HG03159 (cell line): ENCODE measurements around the gene NAA80.
"Not testable (repeated sequence)": the region's sequence is repeated elsewhere in the genome, so short reads cannot be mapped to it uniquely, and the experiment has no call there.

ENCODE experiments used
- ATAC-seq: cut with Tn5 transposase; IDR thresholded peaks from one replicate; pipeline ENCODE4 v1.9.1; 2021; ENCODE audit warnings: mild to moderate bottlenecking, moderate library complexity; ENCODE audit not compliant: unreplicated experiment

The NAA80 gene

DNA sequence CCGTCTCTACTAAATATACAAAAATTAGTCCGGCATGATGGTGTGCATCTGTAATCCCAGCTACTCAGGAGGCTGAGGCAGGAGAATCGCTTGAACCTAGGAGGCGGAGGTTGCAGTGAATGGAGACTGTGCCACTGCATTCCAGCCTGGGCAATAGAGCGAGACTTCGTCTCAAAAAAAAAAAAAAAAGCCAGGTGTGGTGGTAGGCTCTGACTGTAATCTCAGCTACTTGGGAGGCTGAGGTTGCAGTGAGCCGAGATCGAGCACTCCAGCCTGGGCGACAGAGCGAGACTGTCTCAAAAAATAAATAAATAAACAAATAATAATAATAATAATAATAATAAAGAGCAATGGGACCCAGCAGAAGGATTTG, 26.7 kb downstream of the NAA80 start:
- ATAC-seq, result not testable (repeated sequence)

DNA sequence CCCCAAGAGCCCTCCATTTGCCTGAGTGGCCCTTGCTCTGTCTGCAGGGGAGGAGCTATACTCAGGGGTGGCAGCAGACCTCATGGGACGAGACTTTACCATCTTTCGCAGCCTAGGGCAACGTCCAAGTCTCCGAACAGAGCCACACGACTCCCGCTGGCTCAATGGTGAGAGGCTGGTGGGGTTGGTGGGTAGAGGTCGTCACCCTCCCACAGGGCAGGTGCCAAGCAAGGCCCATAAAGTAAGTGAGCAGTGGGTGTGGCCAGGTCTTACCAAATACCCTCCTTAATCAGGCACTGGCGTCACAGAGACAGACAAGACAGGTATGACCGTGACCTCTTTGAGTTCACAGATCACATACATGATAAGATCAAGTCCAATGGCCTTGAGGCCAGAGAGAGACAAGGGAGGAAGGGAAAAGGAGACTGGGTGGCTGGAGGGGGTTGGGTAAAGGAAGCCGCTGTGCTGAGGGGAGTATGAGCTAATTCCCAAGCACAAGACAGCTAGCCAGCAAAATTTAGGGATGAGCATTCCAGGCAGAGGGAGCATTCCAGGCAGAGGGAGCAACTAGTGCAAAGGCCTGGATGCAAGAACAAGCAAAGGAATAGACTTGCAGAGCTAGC, 27.8 kb downstream of the NAA80 start:
- ATAC-seq, result no peak

DNA sequence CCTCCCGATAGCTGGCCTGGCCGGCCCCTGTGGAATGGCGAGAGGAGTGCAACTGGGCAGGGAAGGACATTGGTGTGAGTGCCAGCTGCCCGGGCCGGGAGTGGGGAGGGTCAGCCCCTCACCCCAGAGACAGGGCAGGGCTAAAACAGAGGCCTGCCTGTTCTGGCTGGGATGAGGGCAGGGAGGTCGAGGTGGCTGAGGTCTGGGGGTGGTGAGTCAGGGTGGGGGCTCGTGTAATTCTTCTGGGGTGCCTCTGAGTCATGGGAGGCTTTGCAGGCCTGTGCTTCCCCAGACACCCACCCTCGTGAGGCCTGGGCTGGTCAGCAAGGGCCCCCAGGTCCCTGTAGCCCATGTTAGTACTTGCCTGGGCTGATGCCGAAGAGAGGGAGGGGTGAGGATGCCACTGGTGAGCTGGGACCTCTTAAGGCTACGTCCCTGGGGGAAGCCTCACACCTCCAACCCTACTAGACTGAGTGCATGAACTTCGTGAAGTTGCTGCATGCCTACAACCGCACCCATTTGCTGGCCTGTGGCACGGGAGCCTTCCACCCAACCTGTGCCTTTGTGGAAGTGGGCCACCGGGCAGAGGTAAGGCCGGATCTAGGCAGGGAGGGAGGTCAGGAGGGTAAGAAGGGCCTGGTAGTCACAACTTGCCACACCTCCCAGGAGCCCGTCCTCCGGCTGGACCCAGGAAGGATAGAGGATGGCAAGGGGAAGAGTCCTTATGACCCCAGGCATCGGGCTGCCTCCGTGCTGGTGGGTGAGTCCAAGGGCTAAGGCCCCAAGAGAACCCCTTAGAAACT, 28.6 kb downstream of the NAA80 start:
- no peak for ATAC-seq

DNA sequence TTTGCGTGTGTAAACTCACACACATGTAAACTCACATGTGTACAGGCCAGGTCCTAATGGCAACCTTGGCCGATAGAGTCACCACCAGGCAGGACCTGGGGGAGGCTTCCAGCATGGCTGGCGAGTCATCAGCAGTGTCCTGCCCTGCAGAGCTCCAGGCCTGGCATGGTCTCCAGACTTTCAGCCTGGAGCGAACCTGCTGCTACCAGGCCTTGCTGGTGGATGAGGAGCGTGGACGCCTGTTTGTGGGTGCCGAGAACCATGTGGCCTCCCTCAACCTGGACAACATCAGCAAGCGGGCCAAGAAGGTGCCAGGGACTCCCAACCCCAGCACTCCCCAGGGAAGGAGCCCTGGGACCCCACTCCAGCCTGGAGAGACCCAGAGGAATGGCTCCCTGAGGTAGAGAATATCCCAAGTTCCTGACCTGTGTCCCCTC, 29.2 kb downstream of the NAA80 start:
- no peak for ATAC-seq

DNA sequence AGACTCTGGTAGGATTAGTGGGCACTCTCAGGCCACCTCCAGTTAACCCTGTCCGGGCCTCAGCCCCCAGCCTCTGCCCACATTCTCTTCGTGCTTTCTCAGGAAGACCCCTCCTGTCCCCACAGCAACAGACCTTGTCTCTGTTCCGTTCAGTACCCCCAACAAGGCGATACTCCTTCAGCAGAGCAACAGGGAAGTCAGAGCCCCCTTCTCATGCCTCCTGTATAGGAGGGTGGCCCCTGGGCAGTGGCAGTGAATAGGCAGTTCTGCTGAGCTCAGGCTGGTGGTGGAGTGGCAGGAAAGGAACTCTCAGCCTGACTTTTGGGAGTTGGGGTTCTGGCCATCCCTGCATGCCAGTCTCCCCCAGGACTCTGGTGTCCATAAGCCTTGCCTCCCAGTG, 29.7 kb downstream of the NAA80 start:
- ATAC-seq, result no peak

DNA sequence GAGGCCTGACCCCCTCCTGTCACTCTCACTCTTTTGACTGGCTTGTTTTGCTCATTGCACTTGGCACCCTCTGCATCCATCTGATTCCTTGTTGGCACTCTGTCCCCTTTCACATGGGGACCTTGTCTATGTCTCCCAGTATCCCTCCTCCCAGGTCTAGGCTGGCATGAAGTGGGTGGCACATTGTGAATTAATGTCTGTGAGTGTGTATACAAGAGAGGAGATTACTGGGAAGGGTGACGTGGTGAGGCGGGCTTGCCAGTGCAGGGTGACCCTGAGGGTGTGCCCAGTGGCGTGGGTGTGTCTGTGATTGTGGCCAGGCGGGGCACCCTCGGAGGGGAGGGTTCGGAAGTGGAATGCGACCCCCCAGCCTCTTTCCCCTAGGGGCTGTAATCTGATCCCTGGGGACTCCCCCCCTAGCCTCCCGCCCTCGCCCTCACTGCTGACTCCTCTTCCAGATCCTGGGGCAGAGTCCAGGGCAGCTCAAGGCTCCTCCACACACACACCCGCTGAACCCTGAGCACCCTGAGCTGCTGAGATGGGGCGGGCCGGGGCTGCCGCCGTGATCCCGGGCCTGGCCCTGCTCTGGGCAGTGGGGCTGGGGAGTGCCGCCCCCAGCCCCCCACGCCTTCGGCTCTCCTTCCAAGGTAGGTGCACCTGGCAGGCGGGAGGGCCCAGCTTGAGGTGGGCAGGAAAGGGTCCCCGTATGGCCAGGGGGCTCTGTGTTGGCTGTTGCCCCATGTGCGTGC, 30.3 kb downstream of the NAA80 start, which contains the start of gene SEMA3B:
Gene SEMA3B, plus strand, starts transcription at position 445 of the 749 bp plus-strand sequence. Its CDS starts 94 bp downstream, at position 539.
- ATAC-seq, result no peak

DNA sequence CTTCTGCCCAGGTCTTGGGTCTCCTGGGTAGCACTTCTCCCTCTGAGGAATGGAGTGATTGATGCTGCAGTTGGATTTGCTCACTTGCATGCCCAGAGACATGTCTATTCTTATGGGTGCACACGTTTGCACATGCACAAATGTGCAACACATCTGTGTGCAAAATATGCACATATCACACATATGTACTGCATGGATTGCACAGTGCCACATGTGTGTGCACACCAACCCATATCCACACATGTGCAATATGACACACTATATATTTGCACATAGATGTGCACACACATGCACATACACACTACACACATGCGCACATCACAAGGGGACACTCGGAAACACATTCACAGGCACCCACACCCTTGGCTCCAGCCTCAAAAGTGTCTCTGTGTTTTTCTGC, 30.9 kb downstream of the NAA80 start:
- ATAC-seq, result no peak

DNA sequence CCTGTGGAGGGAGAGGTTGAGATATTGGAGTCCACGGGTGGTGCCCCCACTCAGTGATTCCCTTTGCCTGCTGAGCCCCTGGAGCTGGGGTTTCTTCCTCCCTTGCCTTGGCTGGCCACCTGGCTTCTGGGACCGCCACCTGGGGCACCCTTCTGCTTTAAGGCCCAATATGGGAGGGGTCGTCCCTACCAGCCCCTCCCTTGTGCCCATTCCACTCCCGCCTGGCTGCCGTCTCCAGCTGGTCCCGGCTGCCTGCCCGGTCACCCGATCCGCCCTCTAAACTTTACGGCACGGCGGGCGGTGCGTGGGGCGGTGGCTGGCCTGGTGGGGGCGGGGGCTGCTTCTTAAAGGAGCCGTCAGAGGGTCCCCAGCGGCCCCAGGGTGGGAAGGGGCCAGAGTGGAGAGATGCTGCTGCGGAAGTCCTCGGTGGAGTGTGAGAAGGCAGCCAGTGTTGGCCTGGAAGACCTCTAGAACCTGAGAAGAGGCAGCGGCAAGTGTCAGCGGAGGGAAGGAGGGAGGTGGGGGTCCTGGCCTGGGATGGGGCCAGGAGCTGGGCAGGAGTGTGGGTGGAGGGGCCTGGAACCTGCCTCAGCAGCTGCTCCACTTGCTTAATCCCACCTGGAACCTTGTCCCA, 31.8 kb downstream of the NAA80 start:
- no peak for ATAC-seq

DNA sequence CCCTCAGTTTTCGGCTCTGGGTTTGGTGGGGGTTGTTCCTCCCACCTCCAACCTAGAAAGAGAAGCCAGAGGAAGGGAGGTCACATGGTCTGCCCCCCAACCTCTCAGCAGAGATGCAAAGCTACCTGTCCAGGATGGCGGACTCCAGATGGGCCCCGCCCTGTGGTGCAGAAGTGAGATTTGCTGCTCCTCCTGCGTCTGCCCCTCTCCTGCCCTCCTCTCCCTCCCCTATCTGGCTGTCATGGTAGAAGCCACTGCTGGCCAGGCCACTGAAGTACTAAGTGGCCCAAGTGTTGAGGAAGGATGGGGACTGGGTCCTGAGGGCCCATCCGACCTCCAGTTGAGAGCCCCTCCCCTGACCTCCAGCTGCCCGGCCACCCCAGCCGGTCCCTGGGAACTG, 32.4 kb downstream of the NAA80 start:
- no peak for ATAC-seq

DNA sequence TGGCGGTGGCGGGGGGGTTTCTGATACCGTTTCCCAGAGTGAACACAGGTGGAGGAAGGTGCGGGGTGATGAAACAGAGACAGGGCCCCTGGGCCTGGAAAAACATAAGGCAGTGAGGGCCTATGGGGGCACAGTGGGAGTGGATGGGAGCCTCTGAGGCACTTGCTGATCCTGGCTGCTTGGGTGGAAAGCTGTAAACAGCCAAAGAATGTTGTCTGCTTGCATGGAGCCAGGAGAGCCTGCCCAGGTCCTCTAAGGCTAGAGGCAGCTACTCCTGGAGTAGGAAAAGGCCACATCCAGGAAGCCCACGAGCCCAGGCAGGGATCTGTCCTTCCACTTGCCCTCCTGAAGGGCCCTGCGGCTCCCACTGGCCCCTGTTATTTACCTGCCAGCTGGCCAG, 33.2 kb downstream of the NAA80 start:
- no peak for ATAC-seq

DNA sequence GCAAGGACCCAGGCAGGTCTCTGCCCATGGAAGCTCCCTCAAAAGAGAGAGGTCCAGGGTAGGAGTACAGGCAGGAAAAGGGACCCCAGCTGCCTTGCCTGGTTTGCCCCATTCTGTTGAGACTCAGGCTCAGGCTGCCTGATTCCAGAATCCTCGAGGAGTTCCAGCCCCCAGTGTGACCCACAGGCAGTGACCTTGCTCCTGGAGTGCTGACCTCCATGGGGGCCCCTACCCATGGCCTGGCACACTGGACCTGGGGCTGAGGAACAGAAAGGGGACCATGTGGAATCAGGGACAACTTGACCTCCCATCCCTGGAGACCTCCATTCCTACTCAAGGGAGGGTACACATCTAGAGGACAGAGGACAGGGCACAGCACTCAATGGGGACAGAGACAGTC, 33.6 kb downstream of the NAA80 start:
- ATAC-seq, result no peak

DNA sequence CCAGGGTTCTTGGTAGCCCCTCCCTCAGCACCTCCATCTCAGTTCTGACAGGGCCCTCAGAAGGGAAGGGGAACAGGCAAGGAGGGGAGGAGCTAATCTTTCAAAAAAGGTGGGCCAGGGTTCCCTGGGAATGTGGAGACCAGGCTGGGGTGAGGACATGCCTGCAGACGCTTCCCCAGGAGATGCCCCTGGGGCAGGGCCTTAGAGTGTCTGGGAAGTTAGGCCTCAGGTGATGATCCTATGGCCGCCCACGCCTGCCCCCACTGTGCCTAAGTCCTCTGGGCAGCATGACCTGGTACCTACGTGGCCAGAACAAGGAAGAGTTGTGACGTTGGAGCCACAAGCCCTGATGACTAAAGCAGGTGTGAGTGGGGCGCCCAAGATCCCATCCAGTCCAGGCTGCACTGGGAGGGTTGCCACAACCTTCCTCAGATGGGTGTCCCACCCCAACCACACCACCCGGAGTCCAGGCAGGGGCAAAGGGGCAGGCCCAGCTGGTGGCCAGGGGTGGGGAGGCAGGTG, 34.2 kb downstream of the NAA80 start:
- no peak for ATAC-seq

DNA sequence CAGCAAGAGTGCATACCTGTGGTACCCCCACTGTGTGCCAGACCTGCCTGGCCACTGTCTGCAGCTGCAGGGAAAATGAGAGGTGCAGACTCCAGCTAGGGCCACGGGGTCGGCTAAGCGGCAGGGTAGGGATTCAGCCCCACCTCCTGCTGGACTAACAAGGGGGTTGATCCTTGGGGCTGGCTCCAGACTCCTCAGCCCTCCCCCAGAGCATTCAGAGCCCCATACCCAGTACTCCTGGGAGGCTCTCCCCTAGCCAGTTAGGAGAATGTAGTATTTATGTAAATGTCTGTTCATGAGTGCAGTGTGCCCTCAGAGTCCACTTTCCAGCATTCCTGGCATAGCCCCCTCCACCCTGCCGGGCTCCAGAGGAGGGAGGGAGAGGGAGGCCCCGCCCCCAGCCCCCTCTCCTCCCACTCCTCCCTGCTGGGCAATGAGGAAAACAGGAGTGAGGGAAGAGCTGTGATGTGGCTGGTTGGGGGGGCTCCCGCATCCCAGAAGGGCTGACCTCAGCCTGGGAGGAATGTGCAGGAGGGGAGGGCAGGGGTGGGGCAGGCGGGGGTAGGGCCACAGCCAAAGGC, 34.7 kb downstream of the NAA80 start:
- ATAC-seq, result no peak

DNA sequence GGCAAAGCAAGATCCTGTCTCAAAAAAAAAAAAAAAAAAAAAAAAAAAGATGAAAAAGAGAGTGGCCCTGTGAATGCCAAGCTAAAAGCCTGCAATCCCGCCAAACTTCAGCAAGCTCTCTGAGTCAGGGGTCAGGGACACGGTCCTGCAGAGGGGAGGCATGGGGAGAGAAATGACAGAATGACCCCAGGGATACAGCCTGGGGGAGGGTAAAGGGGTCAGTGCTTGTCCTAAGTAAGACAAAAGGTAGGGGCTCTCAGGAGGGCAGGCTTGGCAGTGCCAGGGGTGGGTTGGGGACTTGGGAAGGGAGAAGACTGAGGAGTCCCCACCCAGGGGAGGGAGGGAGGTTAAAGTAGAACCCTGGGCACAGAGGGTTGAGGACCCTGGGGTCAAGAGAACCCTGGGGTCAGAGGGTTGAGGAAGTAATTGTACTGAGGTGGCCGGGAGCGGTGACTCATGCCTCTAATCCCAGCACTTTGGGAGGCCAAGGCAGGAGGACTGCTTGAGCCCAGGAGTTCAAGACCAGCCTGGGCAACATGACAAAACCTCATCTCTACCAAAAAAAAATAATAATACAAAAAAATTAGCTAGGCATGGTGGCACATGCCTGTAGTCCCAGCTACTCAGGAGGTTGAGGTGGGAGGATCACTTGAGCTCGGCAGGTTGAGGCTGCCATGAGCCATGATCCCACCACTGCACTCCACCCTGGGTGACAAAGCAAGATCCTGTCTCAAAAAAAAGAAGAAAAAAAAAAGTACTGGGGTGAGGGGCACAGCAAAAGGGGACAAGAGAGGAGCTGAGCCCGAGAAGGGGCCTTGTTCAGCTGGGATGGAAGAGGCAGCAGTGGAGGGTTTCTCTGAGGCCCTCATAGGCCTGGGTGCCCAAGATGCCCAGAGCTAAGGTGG, 35.5 kb downstream of the NAA80 start:
- ATAC-seq, result no peak

DNA sequence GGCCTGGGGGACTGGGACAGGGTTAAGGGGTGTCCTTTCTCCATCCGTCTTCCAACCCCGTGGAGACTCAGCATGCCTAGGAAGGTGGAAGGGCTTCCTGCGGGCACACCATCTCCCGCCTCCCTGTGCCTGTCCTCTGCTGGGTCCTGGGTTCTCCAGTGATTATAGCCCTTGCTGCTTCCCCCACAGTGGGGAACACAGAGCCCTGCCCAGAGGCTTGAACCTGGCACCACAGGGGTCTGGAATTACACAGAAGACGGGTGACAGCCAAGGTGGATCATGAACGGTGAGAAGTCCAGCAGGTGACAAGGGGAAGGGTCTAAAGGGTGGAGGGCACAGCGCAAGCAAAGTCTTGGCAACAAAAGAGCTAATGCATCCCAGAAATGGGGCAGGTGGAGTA, 36.4 kb downstream of the NAA80 start:
- no peak for ATAC-seq

DNA sequence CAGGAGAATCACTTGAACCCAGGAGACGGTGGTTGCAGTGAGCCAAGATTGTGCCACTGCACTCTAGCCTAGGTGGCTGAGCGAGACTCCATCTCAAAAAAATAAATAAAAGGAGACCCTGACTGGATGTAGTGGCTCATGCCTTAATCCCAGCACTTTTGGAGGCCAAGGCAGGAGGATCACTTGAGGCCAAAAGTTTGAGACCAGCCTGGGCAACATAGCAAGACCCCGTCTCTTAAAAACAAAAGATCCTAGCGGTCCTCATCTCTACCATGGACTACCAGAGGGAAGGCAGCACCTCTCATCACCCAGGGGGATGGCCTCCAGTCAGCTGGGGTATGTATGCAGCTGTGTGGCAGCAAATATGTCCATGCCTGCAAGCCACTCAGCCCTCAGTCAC, 37.0 kb downstream of the NAA80 start:
- not testable (repeated sequence) for ATAC-seq

DNA sequence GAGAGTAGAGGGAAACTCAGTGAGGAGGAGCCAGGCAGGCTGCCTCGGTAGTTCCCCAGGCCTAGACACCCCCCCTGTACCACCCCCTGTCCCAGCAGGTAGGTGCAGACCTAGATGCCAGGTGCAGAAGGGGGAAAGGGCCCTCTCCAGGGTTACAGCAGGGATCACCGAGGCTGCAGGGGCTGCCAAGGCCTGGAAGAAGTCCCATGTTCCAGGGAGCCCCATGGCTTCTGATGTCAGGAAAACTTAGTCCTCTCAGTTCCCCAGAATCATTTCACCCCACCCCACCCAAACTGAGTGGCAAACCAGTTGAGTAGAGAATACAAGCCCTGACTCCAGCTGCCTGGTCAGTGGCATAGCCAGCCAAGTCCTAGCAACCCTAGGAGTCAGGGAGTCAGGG, 37.7 kb downstream of the NAA80 start:
- no peak for ATAC-seq

DNA sequence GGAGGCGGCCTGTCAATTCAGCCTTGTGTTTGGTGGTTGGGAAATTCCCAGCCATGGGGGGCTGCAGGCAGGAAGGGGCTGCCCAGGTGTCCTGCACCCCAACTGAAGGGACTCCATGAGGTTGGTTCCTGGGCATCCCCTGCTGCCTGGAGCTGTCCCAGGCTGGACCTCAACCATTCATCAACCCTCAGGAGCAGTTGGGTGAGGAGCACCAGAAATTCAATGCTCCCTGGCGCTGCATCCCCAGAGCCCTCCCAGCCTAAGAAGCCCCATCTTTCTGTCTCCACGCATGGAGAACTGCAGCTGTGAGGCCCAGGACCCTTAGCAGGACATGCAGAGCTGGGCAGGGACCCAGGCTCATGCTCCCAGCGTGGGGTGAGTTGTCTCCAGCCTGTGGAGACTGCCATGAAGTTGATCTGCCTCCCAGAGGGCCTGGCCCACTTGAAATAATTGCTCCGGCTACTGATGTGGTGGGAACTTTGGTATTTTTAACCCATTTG, 38.2 kb downstream of the NAA80 start:
- ATAC-seq, result no peak
